AG09319 (cell line): ENCODE results near the gene POLR2A.
"Not testable (repeated sequence)": the region's sequence is repeated elsewhere in the genome, so short reads cannot be mapped to it uniquely, and the experiment has no call there.

Source experiments
- DNase-seq: peaks from one replicate; pipeline ENCODE4 v3.0.0-alpha.2; 2010; ENCODE audit warnings: low read depth; ENCODE audit errors: extremely low read depth
- CTCF ChIP-seq: IDR thresholded peaks from 2 replicates; pipeline ENCODE4 v1.5.1; 2011; ENCODE audit warnings: low read depth, mild to moderate bottlenecking, inconsistent platforms, low read length, moderate library complexity

Gene POLR2A

DNA sequence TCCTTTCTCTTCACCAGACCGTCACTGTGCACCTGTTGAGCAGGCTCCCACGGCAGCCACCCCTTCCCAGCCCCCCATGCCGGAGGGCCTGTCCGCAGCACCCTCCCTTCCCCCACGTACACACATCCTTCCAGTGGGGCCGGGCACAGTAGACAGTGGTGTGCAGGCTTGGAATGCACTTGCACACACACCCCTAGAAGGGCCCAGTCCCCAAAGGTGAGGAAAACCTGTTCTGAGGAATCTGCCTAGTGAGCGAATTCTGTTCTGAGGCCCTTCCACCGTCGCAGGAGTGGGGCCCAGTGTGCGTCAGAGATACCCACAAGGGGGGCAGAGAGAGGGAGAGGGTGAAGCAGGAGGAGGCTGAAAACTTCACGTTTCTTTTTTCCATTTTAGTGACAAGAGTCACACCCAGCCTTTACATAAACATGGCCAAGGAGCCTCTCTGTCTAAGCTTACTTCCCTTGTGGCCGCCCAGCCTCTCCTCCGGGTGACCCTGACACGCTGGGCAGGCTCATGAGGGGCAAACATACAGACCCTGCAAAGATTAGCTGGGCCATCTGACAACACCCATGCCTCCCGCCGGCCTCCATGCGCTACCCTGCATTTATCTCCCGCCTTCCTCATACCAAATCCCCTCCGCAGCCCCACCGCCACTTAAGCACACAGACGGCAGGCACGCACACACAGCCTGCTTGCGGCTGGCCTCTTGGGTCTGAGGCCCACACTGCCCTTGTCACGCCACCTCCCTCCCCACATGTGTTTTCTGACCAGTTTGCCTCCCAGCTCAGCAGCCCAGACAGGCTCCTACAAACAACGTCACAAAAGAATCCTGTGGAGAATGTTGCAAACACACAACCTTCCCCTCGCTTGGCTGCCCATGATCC is 6.5 kb upstream of the POLR2A start:
- DNase-seq: peak; percentile 93

DNA sequence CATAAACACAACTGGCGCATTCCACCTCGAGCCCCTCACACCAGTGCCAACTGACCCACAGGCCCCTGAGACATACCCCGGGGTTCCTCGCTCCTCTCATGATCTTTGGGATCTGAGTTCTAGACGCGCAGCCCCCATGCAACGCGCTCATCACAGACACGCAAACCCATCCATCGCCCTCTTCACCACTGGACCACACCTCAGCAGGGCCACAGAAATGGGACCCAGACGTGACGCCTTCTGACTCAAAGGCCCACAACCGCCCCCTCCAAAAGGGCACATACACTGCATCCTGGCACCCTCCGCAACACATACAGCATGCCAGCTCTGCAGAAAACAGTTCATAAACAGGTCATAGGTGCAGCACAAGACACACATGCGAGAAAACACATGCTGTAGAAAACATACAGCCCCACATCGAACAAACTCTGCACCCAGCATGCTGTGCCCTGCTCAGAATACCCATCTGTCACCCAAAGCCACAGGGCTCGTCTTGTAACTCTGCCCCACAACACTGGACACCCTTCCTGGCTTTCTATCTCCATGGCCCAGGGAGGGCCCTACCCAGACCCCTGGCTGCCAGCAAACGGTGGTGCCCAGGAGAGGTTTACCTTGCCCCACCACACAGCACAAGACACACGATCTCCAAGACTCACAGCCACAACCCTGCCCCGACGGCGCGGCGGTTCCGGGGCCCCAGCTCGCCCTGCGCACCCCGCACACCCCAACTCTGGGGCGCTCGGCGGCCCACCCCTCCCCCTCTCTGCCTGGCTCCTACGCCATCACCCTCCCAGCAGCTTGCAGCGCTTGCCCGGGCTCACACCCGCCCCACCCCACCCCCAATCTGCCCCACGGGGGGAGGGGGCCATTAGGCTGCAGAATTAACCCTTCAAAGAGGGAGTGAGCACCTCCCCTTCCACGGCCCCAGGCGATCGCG is 5.6 kb upstream of the POLR2A start:
- no peak for TF ChIP-seq CTCF

More for the DNA sequence above, 6.5 kb upstream of the POLR2A start:
- no peak for TF ChIP-seq CTCF

GRCh38 chr17:7479213-7480088 is 4.7 kb upstream of the POLR2A start, which contains the start of gene ZBTB4:
Gene ZBTB4 (minus strand): TSS chr17:7479631. CDS start chr17:7466801, 12,830 bp downstream.
- no peak for DNase-seq
- TF ChIP-seq CTCF: no peak

More for the DNA sequence above, 5.6 kb upstream of the POLR2A start:
- no peak for DNase-seq

DNA sequence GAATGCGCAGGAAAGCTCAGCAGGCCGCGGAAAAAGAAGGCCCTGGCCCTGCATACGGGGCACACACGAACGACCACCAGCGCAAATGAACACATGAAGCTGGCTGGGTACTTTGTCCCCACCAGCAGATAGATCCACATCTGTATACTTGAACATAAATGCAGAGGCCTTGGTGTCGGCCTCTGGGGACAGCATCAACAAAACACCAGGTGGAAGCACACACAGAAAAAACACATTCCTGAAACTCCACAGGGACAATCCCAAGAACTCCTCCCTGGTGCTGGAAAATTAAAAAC is 4.1 kb upstream of the POLR2A start:
- TF ChIP-seq CTCF: no peak

GRCh38 chr17:7481275-7481674 is 2.9 kb upstream of the POLR2A start, which contains the start of gene SLC35G6:
Gene SLC35G6 (plus strand): TSS chr17:7481446. CDS start chr17:7481517, 71 bp downstream.
- not testable (repeated sequence) for DNase-seq

More for the DNA sequence above, 4.1 kb upstream of the POLR2A start:
- DNase-seq: no peak

DNA sequence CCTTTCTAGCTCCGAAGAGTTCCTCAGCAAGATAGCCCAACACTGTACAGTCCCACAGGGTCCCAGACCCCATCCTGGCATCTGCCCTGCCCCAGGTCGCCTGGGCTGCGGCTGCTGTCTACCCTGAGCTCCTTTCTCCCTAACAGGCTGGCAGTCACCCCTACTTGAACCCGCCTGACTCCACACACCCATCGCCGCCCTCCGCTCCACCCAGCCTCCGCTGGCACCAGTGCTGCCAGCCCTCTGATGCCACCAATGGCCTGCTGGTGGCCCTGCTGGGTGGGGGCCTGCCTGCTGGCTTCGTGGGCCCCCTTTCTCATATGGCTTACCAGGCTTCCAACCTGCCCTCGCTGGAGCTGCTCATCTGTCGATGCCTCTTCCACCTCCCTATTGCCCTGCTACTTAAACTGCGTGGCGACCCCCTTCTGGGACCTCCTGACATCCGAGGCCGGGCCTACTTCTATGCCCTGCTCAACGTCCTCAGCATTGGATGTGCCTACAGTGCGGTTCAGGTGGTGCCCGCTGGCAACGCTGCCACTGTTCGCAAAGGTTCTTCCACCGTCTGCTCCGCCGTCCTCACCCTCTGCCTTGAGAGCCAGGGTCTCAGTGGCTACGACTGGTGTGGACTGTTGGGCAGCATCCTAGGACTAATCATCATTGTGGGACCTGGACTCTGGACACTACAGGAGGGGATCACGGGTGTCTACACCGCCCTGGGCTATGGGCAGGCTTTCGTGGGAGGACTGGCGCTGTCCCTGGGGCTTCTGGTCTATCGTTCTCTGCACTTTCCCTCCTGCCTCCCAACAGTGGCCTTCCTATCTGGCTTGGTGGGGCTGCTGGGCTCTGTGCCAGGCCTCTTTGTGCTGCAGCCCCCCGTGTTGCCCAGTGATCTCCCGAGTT is 2.1 kb upstream of the POLR2A start:
- DNase-seq: not testable (repeated sequence)

GRCh38 chr17:7482742-7483088 is 1.5 kb upstream of the POLR2A start:
- not testable (repeated sequence) for DNase-seq
